WI38 (cell line): ENCODE measurements around the gene CADM1.

ENCODE experiments used
- H3K4me3 ChIP-seq: 2 replicates; pipeline ENCODE4 v1.5.1; 2011; ENCODE audit warnings: low read depth, mild to moderate bottlenecking, control low read depth, low read length
- CTCF ChIP-seq: IDR thresholded peaks from 2 replicates; pipeline ENCODE4 v1.5.1; 2012; ENCODE audit warnings: low read depth, mild to moderate bottlenecking, control low read depth, low read length

CADM1 gene

GRCh38 chr11:115297330-115297729, 206.9 kb downstream of the CADM1 start:
- H3K4me3 ChIP-seq: no peak overlapping the region
- TF ChIP-seq CTCF: no peak

GRCh38 chr11:115291325-115291724, 212.9 kb downstream of the CADM1 start:
- H3K4me3 ChIP-seq: no peak overlapping the region
- TF ChIP-seq CTCF: no peak

- H3K4me3 ChIP-seq: no peak overlapping the region
- TF ChIP-seq CTCF: no peak
Measured at GRCh38 chr11:115290893-115291292, 213.3 kb downstream of the CADM1 start.

- no peak for TF ChIP-seq CTCF
- H3K4me3 ChIP-seq: no peak overlapping the region
Measured at GRCh38 chr11:115290479-115290878, 213.7 kb downstream of the CADM1 start.

- H3K4me3 ChIP-seq: no peak overlapping the region
- TF ChIP-seq CTCF: no peak
Measured at GRCh38 chr11:115287266-115287665, 216.9 kb downstream of the CADM1 start.

- TF ChIP-seq CTCF: no peak
- H3K4me3 ChIP-seq: no peak overlapping the region
Measured at GRCh38 chr11:115286614-115287013, 217.6 kb downstream of the CADM1 start.

- H3K4me3 ChIP-seq: no peak overlapping the region
- TF ChIP-seq CTCF: no peak
Measured at GRCh38 chr11:115284773-115285172, 219.4 kb downstream of the CADM1 start.
